GM19099 (cell line): ENCODE results near the gene PSMG4.

Source experiments
- POLR2A ChIP-seq: IDR thresholded peaks from 3 replicates; pipeline ENCODE4 v1.6.1; 2011; ENCODE audit warnings: low read depth; ENCODE audit not compliant: insufficient read length; ENCODE audit errors: extremely low read depth

PSMG4 gene

DNA sequence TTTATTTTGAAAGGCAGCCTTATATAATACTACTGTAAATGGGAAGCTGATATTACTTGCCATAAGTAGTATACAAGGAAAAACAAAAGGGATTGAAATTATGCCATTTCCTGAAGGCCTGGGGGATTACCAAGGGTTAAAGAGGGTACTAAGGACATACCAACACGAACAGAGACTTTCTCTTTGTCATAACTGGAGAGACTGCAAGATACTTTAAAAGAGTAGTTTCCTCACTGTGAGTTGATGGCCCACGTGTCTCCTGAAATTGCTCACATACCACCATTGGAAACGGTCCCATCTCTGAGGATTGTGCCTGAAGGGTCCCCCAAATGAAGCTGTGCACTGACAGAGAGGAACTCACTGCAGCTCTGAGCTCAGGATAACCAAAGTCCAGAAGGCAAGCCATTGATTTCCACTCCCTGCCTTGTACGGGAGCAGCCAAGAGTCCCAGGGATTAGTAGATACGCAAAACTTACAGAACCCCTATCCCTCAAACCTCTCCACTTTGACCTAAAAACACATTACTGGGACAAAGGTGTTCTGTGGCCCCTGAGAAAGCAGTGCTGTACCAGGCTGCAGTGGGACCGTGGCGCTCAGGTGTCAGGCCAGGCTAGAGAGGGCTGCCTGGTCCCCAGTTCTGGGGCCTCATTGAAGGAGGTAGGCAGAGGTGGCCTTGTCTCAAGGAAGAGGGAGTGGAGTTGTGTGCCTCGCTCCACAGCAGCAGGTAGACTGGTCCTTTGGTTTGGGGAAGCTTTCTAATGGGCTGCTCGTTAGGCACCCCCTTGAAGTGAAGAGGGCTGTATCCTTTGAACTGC lies 15.2 kb downstream of the PSMG4 start:
- TF ChIP-seq POLR2A: no peak

DNA sequence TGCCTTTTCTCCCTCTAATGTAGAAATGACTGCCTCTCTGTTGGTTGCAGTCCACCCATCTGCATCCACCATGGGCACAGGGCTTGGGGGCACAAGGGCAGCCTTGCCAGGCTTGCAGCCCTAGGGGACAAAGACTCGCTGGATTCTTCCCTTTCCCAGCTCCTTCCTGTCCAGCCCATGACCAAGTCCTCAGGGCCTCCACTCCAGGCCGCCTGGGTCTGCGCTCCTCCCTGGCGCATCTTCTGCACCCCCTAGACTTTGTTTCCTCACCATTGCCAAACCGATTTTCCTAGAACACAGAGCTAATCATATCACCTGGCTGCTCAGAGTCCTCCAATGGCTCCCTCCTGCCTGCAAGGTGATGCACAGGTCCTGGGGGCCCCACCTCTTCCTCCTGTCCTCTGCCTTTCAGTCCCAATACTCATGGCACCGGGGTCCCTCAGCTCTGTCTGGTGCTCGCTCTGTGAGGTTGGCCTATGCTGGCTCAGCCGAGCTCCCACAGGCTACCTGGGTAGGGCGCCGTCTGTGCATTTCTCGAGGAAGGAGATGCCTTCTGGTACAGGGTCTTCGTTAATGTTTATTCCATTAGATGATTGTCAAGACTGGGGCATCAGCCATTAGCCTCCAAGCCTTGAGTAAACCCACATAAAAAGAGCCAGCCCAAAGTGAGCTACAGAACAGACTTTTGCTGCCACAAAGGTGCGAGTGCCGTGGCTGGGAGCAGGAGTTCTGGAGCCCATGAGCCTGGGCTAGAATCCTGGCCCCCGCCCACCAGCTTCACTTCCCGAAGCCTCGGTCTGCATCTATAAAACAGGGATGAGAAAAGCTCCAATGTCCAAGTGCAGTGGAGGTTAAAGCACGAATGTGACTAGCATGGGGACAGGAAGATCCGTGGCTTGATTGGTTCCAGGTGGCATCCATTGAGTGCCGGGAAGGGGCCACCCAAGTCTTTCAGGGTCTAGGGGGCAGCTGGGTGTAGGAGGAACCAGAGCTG lies 17.7 kb downstream of the PSMG4 start:
- no peak for TF ChIP-seq POLR2A

DNA sequence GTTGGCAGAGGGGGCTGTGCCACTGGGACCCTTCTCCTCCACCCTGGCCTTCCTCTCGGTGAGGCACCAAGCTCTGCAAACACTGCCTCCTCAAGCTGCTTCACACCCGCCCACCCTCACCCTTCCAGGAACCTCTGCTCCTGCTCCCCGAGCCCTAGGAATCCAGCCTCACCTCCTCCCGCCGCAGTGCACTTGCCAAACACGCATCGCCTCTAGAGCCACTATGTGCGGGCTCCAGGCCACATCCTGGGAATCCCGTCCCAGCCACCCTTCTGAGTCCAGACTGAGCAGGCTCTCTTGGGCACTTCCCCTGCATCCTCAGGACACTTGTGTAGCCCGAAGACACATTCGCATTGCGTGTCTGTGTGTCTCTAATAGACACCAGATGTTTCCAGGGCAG lies 18.5 kb downstream of the PSMG4 start:
- no peak for TF ChIP-seq POLR2A

DNA sequence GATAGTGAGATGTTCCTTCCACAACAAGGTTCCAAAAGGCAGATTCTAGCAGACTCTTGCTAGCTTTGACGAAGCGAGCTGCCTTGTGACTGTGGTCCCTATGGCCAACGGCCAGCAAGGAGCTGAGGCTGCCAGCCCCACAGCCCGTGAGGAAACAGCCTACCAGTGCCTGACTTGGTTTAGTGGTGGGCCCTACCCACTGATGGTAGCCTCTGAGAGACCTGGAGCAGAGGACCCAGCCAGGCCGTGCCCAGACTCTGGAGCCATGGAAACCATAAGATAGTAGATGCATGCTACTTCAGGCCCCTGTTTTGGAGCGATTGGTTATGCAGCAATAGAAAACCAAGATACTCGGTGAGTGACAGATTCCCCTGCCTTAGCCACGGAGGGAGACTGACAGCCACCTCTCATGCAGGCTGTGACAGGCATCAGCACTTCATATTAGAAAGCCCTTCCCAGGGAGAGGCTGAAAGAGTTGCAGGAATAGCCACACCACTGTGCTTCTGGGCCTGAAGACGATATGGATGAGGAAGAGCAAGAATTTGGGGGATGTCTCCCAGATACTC lies 19.2 kb downstream of the PSMG4 start:
- no peak for TF ChIP-seq POLR2A

DNA sequence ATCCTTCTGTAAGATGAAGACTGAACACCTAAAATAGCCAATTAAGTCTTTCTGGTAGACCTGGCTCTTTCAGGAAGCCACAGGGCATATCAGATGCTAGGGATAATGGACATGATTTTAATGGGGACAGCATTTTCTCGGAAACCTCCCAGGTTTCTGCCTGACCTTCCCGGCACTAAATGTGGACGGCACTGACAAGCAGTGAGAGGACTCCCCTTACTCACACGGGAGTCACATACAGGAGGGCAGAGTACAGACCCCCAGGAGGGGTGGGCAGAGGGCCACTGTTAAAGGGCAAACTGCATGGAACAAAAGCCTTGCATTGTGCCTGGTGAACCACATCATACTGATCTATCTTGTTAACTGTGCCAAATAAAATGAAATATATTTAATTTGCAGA lies 19.9 kb downstream of the PSMG4 start:
- TF ChIP-seq POLR2A: no peak

DNA sequence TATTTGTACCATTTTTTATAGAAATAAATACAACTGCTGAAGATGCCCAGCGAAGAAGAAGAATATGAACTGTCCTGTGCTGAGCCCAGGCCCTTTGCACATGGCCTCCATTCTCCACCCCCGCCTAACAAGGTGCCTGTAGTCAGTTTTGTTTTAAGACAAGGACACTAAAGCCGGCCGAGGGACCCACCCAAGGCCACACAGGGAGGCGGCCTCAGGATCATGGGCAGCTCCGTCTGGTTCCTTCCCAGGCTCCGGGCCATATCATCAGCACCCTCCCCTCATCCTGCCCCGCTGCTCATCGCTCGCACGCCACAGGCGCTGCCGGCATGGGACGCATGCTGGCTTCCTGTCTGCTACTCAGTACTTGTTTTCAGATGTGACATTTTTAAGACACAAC lies 21.3 kb downstream of the PSMG4 start:
- TF ChIP-seq POLR2A: no peak

DNA sequence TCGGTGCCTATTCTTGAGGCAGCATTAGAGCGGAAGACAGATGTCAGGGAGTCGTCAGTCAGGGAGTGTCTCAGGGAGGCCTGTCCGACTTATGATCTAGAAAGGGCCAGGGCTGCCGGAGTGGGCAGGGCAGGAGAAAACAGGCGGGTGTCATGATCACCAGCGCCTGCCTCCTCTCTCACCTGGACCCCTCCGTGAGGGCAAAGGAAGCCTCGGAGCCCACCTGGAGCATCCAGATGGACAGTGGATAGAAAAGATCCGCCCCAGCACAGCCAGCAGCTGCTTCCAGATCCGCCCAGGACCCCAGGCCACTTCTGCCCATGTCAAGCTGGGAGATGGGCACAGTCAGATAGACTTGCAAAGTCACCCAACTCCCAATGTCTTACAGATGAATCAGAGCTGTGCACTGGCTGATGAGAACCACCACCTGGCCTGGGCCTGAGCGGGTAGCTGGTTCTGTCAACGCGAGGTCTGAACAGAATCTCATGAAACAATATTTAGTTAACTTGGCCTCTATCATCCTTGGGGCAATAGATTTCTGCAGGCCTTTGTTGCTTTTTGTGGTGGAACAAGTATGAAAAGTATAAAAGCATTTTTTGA lies 22.2 kb downstream of the PSMG4 start:
- no peak for TF ChIP-seq POLR2A

DNA sequence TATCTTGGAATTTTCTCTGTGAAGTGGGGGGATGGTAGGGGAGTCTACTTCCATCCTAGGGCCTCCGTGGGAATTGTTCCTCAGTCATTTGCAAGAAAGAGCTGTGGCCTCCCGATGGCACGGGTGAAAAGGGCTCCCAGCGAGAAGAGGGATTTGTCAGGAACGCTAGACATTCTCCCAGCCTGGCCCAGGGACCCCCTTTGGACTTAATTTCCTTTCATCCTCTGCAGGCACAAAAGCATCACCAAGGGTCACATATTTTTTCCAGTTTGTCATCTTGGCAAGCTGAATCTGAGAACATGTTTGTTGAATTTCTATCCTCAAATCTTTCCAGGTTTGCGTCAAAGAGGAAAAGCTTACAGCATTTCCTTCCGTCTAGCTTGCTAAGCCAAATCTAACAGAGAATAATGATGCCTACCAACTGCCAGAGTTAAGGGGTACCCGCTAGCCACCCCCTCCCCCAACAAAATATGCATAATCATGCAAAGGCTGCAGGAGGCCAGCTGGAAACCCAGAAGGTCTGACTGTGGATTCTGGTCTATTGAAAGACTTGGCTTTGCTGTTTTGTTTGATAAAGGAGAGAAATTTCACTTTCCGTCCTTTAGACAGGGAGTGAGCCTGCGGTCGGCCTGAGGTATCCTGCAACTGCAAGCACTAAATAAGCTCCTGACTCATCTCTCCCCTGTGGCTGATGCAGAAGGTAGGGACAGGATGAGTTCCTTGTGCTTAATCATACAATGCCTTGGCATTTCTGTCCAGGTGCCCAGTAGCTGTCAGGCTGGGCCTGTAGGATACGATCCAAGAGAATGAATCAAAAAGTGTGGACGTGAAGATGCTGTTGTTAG lies 23.1 kb downstream of the PSMG4 start:
- no peak for TF ChIP-seq POLR2A

DNA sequence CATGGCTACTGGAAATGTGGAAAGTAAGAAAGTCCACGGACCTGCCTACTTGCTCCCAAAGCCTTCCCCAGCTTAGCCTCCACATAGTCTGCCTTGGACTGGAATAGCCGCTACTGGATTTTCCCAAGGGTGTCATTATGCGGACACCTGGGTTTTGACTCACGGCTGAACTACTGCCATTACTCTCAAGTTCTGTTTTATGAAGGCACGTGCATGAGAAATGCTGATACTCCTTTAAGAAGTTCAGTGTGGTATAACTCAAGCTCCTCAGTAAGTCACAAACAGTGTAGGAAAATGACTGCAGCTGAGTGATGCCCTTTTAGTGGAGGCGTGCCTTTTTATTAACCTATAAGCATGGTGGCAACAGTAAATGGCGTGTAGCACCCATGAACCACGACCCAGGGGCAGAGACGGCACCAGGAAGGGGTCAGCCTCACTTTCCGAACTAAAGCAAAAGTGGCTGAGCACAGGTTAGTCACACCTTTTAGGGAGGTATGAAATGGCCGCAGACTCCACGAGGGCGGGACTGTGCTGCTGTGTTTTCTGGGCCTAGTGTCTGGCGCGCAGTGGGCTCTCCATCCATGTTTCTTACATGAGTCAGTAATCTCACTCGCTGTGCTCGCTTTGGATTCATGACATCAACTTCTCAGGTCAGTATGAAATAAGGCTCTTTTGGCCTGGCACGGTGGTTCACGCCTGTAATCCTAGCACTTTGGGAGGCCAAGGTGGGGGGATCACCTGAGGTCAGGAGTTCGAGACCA lies 23.9 kb downstream of the PSMG4 start:
- TF ChIP-seq POLR2A: no peak

DNA sequence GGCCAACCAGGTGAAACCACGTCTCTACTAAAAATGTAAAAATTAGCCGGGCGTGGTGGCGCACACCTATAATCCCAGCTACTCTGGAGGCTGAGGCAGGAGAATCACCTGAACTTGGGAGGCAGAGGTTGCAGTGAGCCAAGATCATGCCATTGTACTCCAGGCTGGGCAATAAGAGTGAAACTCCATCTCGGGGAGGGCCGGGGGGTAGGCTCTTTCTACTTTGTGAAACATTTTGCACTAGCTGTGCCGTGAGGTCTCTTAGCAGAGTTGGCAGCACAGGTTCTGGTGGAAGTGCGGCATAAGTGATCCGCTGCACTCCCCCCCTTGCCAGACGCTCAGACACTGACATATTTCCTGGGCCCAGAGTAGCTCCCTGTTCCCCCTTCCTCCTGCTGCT lies 24.5 kb downstream of the PSMG4 start:
- TF ChIP-seq POLR2A: no peak

DNA sequence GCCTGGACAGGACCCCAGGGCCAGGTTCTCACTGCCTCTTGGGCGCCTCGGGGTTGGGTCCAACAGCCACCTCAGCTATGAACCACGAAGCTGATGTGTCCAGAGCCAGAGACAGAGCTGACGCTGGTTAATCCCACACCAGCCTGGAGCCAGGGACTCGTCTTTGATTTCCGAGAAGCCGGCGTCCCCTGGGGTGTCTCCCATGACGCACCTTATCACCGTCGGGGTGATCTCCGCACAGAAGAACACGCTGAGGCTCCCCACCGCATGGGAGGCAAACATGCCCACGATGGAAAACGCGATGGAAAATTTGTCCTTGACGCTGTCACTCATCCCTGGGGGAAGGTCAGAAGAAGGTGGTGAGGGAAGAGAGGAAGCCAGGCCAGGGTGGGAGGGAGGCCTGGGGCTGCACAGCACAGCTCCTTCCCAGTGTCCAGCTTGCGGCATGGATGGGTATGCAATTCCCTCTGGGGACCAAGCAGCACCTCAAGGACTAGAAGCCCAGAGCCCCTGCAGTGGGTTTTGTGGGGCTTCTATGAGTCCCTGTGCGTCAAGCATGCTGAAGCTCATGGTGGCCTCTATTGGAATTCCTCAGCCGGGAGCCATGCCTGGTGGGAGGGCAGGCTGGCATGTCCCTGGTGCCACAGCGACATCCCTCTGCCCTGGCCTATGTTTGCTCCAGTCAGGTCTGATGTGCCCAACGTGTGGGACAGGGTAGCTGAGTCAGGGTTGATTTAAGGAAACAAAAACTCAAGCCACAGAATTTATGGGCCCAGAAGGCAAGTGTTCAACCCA lies 25.1 kb downstream of the PSMG4 start:
- TF ChIP-seq POLR2A: no peak

DNA sequence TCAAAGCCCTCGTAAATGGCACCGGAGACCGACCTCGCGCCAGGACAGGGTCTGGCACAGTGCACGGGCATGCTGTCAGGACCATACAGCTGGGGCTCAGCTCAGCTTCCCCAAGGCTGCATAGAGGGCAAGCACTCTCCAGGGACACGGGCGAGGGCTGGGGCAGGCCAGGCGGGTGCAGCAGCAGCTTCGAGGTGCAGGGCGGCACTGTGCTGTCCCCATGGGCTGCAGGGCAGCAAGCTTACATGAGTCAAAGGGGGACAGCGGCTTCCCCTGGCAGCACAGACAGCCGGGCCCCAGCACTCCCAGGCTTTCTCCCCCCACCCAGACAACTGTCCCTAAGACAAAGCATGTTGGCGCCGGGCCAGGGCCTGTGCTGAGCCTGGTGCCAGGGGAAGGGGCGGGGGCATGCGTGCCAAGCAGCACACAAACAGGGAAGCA lies 25.7 kb downstream of the PSMG4 start:
- no peak for TF ChIP-seq POLR2A

DNA sequence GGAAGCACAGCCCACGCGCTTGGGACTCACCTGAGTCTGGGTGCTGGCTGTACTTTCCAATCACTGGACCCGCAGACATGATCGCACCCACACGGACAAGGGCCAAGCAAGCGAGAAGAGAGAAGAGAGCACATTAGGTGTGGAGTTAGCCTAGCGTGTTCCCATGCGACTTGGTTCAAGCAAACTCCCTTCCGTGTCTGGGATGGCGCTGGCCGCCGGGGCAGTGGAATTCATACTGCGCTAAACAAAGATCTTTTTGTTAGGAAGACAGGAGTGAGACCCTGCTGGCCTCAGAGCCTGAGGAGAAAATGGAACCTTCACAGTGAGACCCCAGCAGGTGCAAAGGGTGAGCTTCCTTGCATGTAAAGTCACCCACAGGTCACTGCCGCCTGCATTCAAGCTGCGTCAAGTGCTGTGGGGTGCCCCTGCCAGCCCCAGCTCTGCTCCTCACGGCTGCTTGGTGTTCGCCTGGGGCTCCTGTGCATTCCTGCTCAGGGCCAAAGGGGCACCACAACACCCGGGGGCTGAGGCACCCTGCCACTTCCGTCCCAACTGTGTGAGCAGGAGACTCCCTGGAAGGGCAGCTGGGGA lies 26.4 kb downstream of the PSMG4 start:
- TF ChIP-seq POLR2A: no peak

DNA sequence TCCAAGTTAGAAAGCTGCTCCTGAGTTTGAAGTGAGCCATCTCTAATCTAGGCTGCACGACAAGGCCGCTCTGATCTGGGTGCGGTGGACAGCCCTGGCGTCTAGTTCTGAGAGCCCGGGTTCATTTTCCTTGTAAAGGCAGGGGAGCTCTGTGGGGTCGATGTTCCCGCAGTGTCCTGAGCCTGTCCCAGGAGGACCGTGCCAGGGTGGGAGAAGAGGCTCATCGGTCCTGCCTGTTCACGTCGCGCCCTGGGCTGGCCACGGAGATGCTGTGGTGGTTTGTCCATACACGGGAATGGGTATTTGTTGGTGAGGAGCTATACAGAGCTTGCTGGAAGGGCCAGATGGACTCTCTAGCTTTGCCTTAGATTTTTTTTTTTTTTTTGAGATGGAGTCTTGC lies 27.0 kb downstream of the PSMG4 start:
- TF ChIP-seq POLR2A: no peak
